ENCODE results near the gene NDST3. TPM values are rescaled to one million over a fixed set of nuclear protein-coding genes. Genes with fewer than 3 reads are reported as not detected.

Gene NDST3
- polyA plus RNA-seq, 1 of the 3 experiments (the other 2 are of a cell fraction): 1.2 TPM

DNA sequence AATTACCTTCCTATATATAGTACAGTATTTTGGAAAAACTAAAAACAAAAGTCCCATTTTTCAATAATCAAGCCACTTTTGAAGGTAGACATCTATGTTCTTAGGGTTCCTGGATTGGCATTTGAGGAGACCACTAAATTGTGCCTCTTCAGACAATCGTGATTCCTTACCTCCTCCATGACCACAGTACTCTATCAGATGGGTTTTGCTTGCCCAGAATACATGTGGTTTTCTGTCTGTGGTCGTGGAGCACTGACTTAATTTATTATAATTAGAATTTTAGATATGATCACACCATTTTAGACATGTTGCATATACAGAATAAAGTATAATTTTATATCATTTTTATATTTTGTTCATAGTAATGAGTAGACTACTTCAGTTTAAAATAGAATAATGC is 67.9 kb downstream of the NDST3 start (continued):
- no peak for TF ChIP-seq FOXJ3 (CRISPR knock-in tag; IDR thresholded peaks at IDR 0.05)
- TF ChIP-seq, protein P1, sequence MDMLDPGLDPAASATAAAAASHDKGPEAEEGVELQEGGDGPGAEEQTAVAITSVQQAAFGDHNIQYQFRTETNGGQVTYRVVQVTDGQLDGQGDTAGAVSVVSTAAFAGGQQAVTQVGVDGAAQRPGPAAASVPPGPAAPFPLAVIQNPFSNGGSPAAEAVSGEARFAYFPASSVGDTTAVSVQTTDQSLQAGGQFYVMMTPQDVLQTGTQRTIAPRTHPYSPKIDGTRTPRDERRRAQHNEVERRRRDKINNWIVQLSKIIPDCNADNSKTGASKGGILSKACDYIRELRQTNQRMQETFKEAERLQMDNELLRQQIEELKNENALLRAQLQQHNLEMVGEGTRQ (IDR thresholded peaks at IDR 0.05; ENCODE audit: borderline replicate concordance, low read depth, low read length): no peak

DNA sequence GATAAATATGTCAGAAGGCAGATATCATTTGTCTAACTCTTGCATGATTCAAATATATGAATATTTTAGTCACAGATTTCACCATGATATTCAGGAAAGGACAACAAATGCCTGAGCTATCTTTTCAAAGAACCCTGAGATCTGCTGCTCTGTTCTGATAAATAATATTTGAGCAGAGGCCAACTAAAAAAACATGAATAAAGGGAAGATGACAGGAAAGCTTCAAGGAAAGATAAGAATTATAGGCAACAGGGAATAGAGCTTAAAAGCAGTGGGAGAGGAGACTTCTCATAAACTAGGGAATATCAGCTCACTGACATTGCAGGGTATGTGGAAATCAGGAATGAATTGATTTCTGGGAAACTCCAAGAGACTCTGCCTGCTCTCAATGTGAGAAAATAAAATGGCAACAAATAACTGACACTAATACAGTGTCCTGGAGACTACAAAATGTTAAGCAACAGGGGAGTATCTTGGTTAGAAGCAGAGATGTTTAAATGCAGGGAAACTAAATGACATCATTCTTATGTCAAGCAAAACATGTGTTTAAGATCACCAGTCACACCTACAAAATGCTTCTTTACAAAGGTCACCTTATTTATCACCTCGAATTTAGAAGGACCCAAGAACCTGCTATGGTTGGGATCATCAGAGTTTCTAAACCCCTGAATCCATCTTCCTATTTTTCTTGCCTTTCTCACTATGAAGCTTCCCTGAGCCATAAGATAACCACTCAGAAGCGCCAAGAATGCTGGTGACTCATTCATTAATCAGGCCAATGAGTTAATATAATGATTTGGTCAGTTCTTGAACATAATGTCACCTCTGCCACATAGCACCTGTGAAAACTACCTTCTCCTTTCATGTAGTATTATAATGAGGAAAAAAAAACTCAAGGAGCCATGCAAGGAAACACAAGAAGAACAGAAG is 78.1 kb downstream of the NDST3 start:
- DNase-seq: no peak
- H3K27ac ChIP-seq (ENCODE audit: low read depth in 2 of 2, low read length in 1 of 2): no peak overlapping the region
- H4K20me1 ChIP-seq (ENCODE audit: insufficient read depth): no peaks in the 10 kb centered on the region
- no peaks in the 10 kb centered on the region for H3K27me3 ChIP-seq (ENCODE audit: insufficient read depth)
- no peak overlapping the region for H3K9ac ChIP-seq
- H3K36me3 ChIP-seq (replicated peaks in 1 of 2; ENCODE audit: control insufficient read depth in 1 of 2, insufficient read depth in 2 of 2, low read length in 1 of 2): no peaks in the 10 kb centered on the region
- H3K4me2 ChIP-seq: no peak overlapping the region
- no peaks in the 10 kb centered on the region for H3F3A ChIP-seq (replicated peaks; ENCODE audit: insufficient read depth)
- WGBS (ENCODE audit: low lambda C conversion rate): 32% methylated on average over 2 of the region's 2 CpGs
- no peak overlapping the region for H3K4me3 ChIP-seq (ENCODE audit: low read depth in 2 of 2, low read length in 1 of 2)
- H3K4me1 ChIP-seq (ENCODE audit: control insufficient read depth in 1 of 2, insufficient read depth in 2 of 2, low read depth in 1 of 2, low read length in 1 of 2): no peaks in the 10 kb centered on the region; a peak in 1 of 4 replicates
- no peaks in the 10 kb centered on the region for H3K9me3 ChIP-seq
- CTCF ChIA-PET: no interaction called here
- no peaks in the 10 kb centered on the region for H3K9me2 ChIP-seq
- no peak overlapping the region for H2AFZ ChIP-seq (ENCODE audit: low read depth)
- POLR2A ChIA-PET: no interaction called here
- no peak for TF ChIP-seq SMC3 (IDR thresholded peaks at IDR 0.05; ENCODE audit: low read depth, low read length)
- H3K79me2 ChIP-seq (ENCODE audit: insufficient read depth): no peaks in the 10 kb centered on the region

DNA sequence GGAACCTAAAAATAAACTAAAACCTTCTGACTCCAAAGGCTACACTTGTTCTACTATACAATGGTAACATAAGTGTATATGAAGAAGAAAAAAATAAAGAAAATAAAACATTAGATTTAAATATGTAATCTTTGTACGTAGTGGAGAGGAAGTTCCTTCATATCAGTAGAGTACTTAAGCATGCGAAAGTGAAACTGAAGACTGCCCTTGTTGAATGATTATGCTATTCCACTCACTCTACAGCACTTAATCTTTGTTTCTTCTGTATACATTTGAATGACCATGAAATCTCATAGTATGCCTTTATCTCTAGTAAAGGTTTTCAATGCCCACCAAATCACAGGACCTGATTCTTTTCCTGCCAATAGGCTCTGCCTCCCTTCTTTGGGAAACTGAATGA is 78.9 kb downstream of the NDST3 start:
- H3K4me2 ChIP-seq: no peak overlapping the region
- H3K4me1 ChIP-seq (ENCODE audit: control insufficient read depth in 1 of 2, insufficient read depth in 2 of 2, low read depth in 1 of 2, low read length in 1 of 2): no peaks in the 10 kb centered on the region; a peak in 1 of 4 replicates
- no peaks in the 10 kb centered on the region for H3K79me2 ChIP-seq (ENCODE audit: insufficient read depth)
- 35% methylated on average over 2 of the region's 2 CpGs for WGBS (ENCODE audit: low lambda C conversion rate)
- no peaks in the 10 kb centered on the region for H3K36me3 ChIP-seq (replicated peaks in 1 of 2; ENCODE audit: control insufficient read depth in 1 of 2, insufficient read depth in 2 of 2, low read length in 1 of 2)
- no peak overlapping the region for H3K9ac ChIP-seq
- no peaks in the 10 kb centered on the region for H4K20me1 ChIP-seq (ENCODE audit: insufficient read depth)
- no peak overlapping the region for H3K4me3 ChIP-seq (ENCODE audit: low read depth in 2 of 2, low read length in 1 of 2)
- H3F3A ChIP-seq (replicated peaks; ENCODE audit: insufficient read depth): no peaks in the 10 kb centered on the region
- CTCF ChIA-PET: no interaction called here
- H2AFZ ChIP-seq (ENCODE audit: low read depth): no peak overlapping the region
- POLR2A ChIA-PET: no interaction called here
- H3K27ac ChIP-seq (ENCODE audit: low read depth in 2 of 2, low read length in 1 of 2): no peak overlapping the region
- no peak for TF ChIP-seq JUND (IDR thresholded peaks at IDR 0.05)
- no peak for TF ChIP-seq SIN3A (IDR thresholded peaks at IDR 0.05; ENCODE audit: borderline replicate concordance, low read depth, low read length)
- no peak for TF ChIP-seq FOXM1 (IDR thresholded peaks at IDR 0.05; ENCODE audit: low read depth)
- no peak for TF ChIP-seq TCF12 (IDR thresholded peaks at IDR 0.05)
- TF ChIP-seq RCOR1 (IDR thresholded peaks at IDR 0.05; ENCODE audit: low read length): no peak
- TF ChIP-seq FOSL2 (IDR thresholded peaks at IDR 0.05; ENCODE audit: borderline replicate concordance, low read depth): no peak
- TF ChIP-seq RAD21 (IDR thresholded peaks at IDR 0.05; ENCODE audit: low read length): no peak
- TF ChIP-seq, protein P2, sequence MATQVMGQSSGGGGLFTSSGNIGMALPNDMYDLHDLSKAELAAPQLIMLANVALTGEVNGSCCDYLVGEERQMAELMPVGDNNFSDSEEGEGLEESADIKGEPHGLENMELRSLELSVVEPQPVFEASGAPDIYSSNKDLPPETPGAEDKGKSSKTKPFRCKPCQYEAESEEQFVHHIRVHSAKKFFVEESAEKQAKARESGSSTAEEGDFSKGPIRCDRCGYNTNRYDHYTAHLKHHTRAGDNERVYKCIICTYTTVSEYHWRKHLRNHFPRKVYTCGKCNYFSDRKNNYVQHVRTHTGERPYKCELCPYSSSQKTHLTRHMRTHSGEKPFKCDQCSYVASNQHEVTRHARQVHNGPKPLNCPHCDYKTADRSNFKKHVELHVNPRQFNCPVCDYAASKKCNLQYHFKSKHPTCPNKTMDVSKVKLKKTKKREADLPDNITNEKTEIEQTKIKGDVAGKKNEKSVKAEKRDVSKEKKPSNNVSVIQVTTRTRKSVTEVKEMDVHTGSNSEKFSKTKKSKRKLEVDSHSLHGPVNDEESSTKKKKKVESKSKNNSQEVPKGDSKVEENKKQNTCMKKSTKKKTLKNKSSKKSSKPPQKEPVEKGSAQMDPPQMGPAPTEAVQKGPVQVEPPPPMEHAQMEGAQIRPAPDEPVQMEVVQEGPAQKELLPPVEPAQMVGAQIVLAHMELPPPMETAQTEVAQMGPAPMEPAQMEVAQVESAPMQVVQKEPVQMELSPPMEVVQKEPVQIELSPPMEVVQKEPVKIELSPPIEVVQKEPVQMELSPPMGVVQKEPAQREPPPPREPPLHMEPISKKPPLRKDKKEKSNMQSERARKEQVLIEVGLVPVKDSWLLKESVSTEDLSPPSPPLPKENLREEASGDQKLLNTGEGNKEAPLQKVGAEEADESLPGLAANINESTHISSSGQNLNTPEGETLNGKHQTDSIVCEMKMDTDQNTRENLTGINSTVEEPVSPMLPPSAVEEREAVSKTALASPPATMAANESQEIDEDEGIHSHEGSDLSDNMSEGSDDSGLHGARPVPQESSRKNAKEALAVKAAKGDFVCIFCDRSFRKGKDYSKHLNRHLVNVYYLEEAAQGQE (IDR thresholded peaks at IDR 0.05; ENCODE audit: low read depth, low read length): no peak
- no peak for TF ChIP-seq RFX5 (IDR thresholded peaks at IDR 0.05; ENCODE audit: low read length)
- TF ChIP-seq EZH2phosphoT487 (IDR thresholded peaks at IDR 0.05; ENCODE audit: borderline replicate concordance, low read depth): no peak
- TF ChIP-seq MXI1 (IDR thresholded peaks at IDR 0.05; ENCODE audit: low read depth, low read length): no peak
- no peak for TF ChIP-seq POLR2AphosphoS5 (IDR thresholded peaks at IDR 0.05; ENCODE audit: low read depth, low read length)
- TF ChIP-seq SMC3 (IDR thresholded peaks at IDR 0.05; ENCODE audit: low read depth, low read length): no peak
- TF ChIP-seq GABPA (IDR thresholded peaks at IDR 0.05; ENCODE audit: low read depth): no peak
- H3K27me3 ChIP-seq (ENCODE audit: insufficient read depth): no peaks in the 10 kb centered on the region
- no peaks in the 10 kb centered on the region for H3K9me2 ChIP-seq
- no peak for DNase-seq
- H3K9me3 ChIP-seq: no peaks in the 10 kb centered on the region

Data from SK-N-SH (cell line).